C1 segment of cervical spinal cord (tissue), 14 donors: ENCODE data around the gene ATP13A4.

ENCODE experiments used
- DNase-seq, 14 donors: peaks; one replicate each; lab custom pipeline; 2025; lab: John Stamatoyannopoulos, UW

ATP13A4 gene

GRCh38 chr3:193396451-193397244 is 158.0 kb downstream of the ATP13A4 start:
- DNase-seq: no peak

GRCh38 chr3:193391902-193392301 is 162.8 kb downstream of the ATP13A4 start:
- DNase-seq: no peak

DNA sequence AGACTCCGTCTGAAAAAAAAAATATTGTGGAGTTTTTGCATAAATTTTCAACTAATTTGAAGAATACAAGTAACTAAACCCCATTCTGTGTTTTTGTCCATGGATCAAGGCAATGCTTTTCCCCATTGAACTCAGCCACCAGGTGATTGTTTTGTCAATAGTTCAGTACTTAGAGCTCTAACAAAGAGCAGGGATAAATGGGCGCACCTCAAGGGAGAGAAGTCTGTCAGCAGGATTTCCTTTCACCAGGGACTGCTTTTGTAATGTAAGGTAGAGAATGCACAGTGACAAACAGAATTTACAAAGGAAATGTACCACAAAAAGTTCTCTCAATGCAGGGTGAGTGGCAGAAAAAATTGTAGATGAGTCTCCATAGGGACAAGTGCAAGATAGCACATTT is 165.4 kb downstream of the ATP13A4 start:
- DNase-seq: no peak

DNA sequence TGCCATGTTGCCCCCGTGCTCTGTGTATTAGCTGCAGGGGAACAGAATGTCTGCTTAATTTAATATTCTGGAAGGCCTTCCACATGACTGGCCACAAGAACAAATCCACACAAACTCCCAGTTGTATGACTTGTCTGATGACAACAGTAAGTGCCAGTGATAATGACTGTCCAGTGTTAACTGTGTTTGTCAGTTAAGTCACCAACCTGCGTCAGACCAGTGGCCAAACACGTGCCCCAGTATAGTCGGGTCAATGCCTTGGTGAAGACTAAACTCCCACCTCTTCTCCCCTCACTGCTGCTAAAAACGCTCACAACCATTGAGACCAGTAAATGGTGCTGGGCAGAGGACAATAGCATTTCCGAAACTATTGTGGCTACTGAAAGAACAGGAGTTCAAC is 166.3 kb downstream of the ATP13A4 start:
- no peak for DNase-seq

- no peak for DNase-seq
Observed at GRCh38 chr3:193387596-193387995, 167.1 kb downstream of the ATP13A4 start.

GRCh38 chr3:193378706-193379105 is 176.0 kb downstream of the ATP13A4 start, which contains the start of gene ATP13A5:
ATP13A5 (minus strand) TSS chr3:193378753; CDS start chr3:193378725, 28 bp downstream.
- DNase-seq: no peak

DNA sequence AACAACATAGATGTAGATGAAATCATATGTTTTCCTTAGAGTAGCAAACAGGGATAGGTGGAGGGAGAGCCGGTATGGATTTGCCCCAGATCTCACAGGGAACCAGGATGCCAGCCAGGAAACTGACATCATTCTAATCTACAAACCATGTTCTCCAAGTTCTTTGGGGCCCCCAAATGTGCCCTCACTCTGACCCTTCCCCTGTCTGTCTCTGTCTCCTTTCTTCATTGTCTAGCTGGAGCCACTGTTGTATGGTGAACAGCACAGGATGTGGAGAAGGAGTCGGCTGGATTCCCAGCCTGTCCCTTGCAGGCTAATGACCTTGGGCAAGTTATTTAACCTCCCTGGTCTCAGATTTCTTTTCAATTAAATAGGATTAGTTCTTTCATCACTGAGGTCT is 177.1 kb downstream of the ATP13A4 start:
- DNase-seq: no peak

- no peak for DNase-seq
Observed at GRCh38 chr3:193375614-193376013, 179.1 kb downstream of the ATP13A4 start.

- no peak for DNase-seq
Observed at GRCh38 chr3:193372783-193373182, 181.9 kb downstream of the ATP13A4 start.

DNA sequence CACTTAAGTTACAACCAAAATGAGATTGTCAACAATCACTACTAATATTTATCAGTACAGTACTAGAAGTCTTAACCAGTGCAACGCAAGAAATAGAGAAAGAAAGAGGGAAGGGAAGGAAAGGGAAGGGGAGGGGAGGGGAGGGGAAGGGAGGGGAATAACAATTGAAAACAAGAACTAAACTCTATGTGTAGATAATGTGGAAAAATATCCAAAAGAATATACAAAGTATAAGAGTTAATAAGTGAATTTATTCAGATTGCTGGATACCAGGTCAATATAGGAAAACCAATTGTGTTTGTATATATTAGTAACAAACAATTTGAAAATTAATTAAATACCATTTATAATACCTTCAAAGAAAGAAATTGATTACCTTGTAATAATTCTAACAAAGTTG is 186.8 kb downstream of the ATP13A4 start:
- DNase-seq: no peak

GRCh38 chr3:193357291-193357690 is 197.4 kb downstream of the ATP13A4 start:
- no peak for DNase-seq

DNA sequence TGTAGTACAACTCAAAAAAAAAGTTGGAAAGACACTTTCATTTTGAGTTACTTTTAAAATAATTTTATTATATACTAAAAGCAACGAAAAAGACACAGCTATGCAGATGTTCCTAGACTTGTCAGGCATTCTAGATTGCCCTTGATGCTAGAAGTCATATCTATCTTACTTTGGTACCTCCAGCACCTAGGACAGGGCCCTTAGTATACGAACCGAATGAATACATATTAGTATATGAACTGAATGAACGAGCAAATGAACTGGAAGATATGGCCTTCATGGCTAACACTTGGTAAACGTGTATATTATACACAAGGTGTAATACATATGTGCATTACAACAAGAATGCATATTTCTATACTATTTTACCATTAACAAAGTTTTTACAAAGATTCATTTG is 200.3 kb downstream of the ATP13A4 start:
- no peak for DNase-seq
